GM19468 (cell line): ENCODE data around the gene SH3BP5.

Experiments
- ATAC-seq: cut with Tn5 transposase; IDR thresholded peaks from one replicate; pipeline ENCODE4 v1.9.1; 2021; ENCODE audit warnings: mild to moderate bottlenecking, moderate library complexity, moderate number of reproducible peaks; ENCODE audit not compliant: unreplicated experiment; ENCODE audit errors: extremely low read depth

SH3BP5 gene

GRCh38 chr3:15263120-15263519, 69.3 kb downstream of the SH3BP5 start:
- no peak for ATAC-seq

GRCh38 chr3:15262021-15262420, 70.4 kb downstream of the SH3BP5 start:
- no peak for ATAC-seq

DNA sequence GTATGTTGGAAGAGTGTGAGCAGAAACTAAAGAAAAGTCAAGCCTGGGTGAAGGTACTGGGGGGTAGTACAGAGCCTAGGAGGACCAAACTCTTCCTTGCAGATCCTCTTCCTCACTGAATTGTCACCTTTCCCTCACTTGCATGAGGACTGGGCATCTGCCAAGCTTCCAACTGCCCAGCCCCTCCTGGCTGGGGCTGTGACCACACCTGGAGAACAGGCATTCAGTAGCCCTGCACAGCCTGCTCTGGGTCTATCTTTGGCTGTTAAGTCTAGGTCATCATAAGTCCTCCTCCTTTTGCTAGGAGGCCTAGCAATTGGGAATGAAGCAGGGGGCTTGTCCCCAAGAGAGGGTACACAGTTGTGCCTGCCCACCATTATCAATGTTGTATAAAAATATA, 71.1 kb downstream of the SH3BP5 start:
- no peak for ATAC-seq

GRCh38 chr3:15260531-15260930, 71.9 kb downstream of the SH3BP5 start:
- ATAC-seq: no peak

- no peak for ATAC-seq
Observed at GRCh38 chr3:15258720-15259119, 73.7 kb downstream of the SH3BP5 start.

GRCh38 chr3:15256861-15257341, 75.5 kb downstream of the SH3BP5 start:
- no peak for ATAC-seq

GRCh38 chr3:15255215-15255614, 77.2 kb downstream of the SH3BP5 start:
- no peak for ATAC-seq

GRCh38 chr3:15253023-15253697, 79.2 kb downstream of the SH3BP5 start:
- no peak for ATAC-seq

DNA sequence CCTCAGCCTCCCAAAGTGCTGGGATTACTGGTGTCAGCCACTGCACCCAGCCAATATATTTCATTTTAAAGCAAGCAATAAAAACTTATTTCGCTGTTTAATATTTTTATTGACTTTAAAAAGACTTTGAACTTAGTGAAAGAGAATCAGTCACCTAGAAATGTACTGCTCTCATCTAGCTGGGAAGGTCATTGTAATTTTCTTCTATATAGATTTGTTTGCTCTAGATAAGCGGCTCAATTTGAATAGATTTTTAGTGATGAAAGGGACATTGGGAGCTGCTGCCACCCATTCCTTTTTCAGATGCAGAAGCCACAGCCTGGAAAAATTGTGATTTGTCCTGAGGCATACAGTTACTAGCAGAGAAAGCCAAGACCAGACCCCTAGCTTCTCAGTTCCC, 86.2 kb downstream of the SH3BP5 start:
- no peak for ATAC-seq

DNA sequence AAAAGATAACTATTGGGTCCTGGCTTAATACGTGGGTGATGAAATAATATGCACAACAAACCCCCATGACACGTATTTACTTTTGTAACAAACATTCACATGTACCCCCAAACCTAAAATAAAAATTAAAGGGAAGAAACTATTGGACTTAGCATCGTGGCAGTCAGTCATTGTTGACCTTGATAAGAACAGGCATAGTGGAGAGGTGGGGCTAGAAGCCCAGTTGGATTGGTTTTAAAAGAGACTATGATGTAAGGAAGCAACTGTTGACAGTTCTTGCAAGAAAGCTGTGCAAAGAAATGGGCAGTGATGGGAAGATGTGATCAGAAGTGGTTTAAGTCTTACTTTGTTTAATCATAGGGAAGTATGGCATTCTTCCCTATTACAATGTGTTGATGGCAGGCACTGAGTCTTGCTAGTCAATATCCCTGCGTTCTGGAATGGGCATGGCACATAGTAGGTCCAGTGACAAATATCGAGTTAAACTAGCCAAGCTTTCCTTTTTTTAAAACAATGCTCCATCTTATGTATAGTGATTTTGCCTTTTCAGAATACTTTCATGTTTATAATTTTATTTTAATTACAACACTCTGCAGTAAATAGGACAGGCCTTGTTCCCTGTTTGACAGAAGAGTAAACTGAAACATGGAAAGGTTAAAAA, 88.4 kb downstream of the SH3BP5 start:
- ATAC-seq: no peak

DNA sequence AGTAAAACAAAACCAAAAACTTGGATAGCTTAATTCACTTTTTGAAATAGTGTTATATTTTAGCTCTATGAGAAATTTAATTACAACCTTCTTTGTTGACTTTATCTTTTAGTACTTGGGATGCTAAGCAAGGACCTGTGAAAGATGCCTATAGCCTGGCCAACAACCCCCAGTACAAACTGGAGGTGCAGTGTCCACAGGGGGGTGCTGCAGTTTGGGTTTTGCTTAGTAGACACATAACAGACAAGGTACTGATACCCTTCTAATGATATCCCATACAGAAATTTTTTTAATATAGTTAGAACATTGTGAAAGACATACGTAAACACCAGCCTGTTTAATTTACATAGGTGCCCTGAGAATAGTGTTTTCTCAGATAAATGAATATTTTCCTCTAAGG, 91.0 kb downstream of the SH3BP5 start:
- ATAC-seq: no peak

- ATAC-seq: no peak
Observed at GRCh38 chr3:15229262-15229661, 103.1 kb downstream of the SH3BP5 start.

DNA sequence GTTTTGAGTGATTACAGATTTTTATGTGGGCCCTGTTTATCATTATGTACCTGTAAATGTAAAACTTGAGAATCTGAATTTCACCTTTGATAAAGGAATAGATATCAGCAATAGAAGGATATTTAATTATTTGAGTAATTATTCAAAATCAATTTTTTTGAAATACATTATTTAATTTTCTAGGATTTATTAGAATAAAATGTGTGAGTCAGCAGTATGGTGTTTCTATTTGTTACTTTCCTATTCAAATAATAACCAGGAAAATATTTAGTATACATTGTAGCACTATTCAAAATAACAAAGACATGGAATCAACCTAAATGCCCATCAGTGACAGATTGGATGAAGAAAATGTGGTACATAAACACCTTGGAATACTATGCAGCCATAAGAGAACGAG, 104.2 kb downstream of the SH3BP5 start:
- ATAC-seq: no peak

DNA sequence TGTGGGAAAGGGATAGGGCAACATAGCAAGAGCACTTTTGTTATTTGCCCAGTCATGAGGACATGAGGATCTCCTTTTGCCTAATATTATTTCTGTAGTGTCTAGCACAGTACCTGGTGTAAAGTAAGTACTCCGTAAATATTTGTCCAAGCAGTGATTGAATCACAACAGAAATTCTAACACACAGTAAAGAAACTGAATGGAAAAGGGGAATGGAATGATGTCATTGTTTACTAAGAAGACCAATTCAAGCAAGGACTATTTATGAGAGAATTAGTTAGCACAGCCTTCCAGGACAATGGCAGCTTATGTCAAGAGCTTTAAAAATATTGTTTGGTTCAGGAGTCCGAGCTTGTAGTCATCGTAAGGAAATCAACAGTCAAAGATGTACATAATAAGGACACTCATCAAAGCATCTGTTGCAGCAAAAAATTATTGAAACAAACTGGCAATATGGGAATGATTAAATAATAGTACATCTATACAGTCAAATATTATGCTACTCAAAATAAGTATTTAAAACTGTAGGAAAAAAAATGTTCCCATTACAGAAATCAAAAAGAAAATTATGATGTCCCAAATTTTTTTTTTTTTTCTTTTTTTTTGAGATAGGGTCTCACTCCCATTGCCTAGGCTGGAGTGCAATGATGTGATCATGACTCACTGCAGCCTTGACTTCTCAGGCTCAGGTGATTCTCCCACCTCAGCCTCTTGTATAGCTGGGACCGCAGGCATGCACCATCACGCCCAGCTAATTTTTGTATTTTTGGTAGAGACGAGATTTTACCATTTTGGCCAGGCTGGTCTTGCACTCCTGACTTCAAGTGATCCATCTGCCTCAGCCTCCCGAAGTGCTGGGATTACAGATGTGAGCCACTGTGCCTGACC, 108.5 kb downstream of the SH3BP5 start:
- ATAC-seq: no peak

GRCh38 chr3:15221574-15222217, 110.7 kb downstream of the SH3BP5 start:
- no peak for ATAC-seq

GRCh38 chr3:15220661-15221060, 111.7 kb downstream of the SH3BP5 start:
- no peak for ATAC-seq

- no peak for ATAC-seq
Observed at GRCh38 chr3:15220056-15220455, 112.3 kb downstream of the SH3BP5 start.

DNA sequence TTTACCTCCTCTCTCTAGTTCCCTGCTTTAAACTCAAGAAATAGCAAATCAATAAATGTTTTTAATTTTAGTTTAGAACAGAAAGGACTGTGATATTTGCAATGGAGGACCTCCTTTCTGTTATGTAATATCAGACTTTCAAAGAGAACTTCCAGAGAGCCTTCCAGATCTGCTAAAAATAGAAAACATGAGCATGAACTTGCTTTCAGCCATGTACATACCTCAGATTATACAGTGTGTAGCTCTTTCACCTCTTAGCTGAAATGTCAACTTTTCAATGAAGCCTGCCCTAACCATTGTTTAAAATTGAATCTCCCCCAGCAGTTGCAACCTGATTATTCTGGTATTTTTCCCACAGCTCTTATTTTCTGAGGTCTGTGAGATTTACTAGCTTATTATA, 113.7 kb downstream of the SH3BP5 start:
- no peak for ATAC-seq

GRCh38 chr3:15217841-15218267, 114.5 kb downstream of the SH3BP5 start:
- no peak for ATAC-seq

DNA sequence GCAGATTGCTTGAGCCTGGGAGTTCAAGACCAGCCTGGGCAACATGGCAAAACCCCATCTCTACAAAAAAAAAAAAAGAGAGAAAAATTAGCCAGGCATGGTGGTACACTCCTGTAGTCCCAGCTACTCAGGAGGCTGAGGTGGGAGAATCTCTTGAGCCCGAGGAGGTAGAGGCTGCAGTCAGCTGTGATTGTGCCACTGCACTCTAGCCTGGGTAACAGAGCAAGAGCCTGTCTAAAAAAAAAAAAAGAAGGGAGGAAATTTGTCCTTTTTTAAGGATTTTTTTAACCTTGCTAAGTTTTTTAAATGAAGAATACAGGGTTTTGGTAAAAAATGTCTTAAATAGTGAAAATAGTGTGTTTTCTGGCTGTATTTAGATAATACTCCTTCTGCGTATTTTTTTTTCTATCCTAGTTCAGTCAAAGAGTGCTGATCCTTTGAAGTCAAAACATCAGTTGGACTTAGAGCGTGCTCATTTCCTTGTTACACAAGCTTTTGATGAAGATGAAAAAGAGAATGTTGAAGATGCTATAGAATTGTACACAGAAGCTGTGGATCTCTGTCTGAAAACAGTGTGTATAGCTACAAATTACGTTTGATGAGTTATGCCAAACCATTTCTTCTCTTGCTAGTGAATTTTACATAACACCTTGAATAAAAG, 115.2 kb downstream of the SH3BP5 start:
- ATAC-seq: no peak
